Measurements from ENCODE around the gene STPG4. TPM values are rescaled to one million over a fixed set of nuclear protein-coding genes. Genes with fewer than 3 reads are reported as not detected.

The STPG4 gene
- total RNA-seq, 4 donors from 2014 or later, result 0.46 to 1.2 (median 0.63) TPM; not detected in 1

DNA sequence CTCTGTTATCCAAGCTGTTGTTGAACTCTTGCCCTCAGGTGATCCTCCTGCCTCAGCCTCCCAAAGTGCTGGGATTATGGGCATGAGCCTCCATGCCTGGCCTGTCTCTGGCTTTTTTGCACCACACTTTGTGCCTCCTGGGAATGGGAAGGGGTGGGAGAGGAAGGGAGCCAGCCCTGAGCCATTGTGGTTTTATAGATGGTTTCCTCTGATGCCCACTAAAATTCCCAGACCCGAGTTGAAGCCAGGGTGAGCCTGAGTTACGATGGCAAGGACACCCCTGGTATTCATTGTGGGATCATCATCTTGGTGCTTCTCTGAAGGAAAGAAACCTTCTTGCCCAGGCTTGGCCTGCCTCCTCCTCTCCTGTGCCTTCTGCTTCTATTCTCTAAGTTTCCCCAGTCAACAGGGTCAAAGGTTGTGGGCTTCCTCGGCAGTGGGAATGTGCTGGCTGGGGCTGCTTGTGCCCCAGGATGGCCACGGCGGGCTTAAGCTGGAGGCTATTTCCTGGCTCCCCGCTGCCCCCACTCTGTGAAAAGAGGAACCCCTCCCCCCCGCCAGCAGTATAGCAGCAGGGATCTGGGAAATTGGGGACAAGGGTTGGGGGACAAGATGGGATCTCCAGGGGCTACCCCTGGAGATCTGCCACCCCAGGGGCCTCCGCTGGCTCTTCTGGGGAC lies 106.2 kb downstream of the STPG4 start:
- TF ChIP-seq, protein P1, sequence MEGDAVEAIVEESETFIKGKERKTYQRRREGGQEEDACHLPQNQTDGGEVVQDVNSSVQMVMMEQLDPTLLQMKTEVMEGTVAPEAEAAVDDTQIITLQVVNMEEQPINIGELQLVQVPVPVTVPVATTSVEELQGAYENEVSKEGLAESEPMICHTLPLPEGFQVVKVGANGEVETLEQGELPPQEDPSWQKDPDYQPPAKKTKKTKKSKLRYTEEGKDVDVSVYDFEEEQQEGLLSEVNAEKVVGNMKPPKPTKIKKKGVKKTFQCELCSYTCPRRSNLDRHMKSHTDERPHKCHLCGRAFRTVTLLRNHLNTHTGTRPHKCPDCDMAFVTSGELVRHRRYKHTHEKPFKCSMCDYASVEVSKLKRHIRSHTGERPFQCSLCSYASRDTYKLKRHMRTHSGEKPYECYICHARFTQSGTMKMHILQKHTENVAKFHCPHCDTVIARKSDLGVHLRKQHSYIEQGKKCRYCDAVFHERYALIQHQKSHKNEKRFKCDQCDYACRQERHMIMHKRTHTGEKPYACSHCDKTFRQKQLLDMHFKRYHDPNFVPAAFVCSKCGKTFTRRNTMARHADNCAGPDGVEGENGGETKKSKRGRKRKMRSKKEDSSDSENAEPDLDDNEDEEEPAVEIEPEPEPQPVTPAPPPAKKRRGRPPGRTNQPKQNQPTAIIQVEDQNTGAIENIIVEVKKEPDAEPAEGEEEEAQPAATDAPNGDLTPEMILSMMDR (IDR thresholded peaks at IDR 0.05), result no peak
- no peak for ATAC-seq (ENCODE audit: low FRiP score)
- no peak for DNase-seq (ENCODE audit: low spot score)

DNA sequence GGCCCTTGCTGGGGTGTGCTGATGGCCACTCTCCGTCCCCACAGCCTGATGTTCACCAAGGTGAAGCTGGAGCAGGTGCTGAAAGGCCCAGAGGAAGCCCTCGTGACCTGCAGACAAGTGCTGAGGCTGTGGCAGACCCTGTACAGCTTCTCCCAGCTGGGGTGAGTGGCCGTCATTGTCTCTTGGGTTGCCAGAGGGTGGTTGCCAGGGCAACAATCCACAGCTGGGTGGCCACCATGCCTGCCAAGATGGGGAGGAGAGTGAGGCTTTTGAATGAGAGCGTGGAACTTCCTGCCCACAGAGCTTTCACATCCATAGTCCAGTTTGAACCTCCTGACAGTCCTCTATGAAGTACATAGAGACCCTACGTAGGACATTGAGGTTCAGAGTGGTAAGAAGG lies 108.8 kb downstream of the STPG4 start:
- ATAC-seq (ENCODE audit: low FRiP score) (no peak), DNase-seq (ENCODE audit: low spot score) (no peak)
- TF ChIP-seq, protein P1 (IDR thresholded peaks at IDR 0.05), result no peak

DNA sequence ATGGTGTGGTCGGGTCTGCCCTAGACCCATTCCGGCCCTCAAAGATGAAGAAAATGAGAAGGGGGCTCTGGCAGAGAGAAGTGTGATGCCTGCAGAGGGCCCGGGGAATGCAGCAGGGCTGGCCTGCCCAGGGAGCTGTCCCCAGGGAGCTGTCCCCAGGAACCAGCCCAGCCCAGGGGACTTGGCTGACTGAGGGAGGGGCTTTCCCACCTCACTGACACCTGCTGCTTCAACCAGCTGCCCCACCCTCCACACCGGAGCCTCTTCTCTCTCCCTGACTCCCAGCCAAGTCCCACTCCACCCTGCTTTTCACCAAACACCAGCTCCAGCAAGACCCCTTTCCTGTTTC lies 111.2 kb downstream of the STPG4 start:
- no peak for DNase-seq (ENCODE audit: low spot score)
- TF ChIP-seq, protein P1 (IDR thresholded peaks at IDR 0.05), result no peak
- ATAC-seq (ENCODE audit: low FRiP score), result no peak

DNA sequence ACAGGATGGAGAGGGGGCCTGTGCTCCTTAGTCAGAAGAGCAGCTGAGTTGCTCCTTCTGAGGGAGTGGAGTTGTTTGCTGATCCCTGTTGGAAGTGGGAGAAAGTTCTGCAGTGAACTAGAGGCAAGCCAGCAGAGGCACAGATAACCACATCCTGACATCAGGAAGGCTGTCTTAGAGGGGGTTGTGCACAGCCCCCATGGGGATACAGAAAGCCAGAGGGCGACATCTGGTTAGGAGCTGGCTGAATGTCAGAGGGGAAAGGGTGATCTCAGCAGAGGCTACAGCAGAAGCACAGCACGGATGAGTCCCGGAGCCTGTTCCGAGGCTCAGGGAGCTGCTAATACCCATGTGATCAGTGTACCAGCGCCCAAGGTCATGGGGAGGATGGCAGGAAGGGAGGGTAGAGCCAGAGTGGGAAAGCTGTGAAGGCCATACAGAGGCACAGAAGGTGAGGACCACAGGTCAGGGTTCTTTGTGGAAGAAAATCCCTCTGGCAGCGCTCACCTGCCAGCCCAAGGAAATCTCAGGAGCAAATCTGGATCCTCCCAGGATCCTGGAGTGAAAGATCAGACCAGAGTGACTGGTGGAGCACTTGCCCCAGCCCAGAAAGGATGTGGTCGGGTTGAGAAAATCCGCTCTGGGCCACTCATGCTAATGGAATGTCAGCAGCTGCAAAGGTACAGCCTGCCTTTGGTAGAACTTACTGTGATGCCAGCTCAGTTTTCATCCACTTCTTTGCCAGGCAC lies 111.8 kb downstream of the STPG4 start:
- no peak for DNase-seq (ENCODE audit: low spot score)
- TF ChIP-seq, protein P1 (IDR thresholded peaks at IDR 0.05), result no peak
- peak; percentile 80 for ATAC-seq (ENCODE audit: low FRiP score)

DNA sequence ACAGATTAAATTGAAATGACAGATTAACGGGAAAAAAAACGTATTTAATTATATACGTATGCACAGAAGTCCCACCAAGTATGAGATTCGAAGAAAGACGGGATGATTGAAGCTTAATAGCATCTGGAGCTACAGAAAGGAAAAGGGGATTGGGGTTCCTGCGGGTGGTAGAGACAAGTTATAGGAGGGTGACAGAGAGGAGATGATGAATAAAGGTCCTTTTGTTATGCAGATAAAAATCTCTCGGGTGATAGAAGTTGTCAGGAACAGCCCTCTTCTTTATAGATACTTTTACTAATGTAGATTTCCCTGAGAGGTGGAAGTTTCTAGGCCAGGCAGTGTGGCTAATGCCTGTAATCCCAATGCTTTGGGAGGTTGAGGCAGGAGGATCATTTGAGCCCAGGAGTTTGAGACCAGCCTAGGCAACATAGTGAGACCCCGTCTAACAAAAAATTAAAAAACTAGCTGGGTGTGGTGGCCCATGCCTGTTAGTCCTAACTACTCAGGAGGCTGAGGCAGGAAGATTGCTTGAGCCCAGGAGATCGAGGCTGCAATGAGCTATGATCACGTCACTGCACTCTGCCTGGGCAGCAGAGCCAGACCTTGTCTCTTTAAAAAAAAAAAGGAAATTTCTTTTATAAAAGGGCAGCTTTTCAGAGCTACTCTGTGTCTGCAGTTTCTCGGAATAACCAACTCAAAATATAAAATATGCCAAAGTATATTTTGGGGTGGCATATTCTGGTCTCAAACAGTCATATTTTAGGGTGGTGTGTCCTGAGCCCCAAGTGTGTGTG lies 113.0 kb downstream of the STPG4 start:
- TF ChIP-seq, protein P1 (IDR thresholded peaks at IDR 0.05), result no peak
- DNase-seq (ENCODE audit: low spot score) (no peak), ATAC-seq (ENCODE audit: low FRiP score) (no peak)

DNA sequence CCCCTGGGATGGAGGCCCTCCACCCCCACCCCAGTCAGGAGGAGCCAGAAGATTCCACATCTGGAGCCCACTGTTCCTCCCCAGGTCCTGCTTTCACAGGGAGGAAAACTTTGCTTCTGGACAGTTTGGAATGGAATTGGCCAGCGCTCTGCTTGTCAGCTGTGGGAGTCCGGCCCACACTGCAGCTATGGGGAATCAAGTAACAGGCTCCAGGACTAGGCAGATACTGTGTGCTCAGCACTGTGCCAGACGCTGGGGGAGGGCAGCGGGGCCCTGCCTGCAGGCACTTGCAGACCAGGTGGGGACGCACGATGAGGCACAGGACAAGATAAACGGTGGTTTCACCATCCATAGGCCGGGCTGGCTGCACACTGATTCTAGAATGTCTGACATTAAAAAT lies 114.0 kb downstream of the STPG4 start:
- ATAC-seq (ENCODE audit: low FRiP score), result no peak
- TF ChIP-seq, protein P1 (IDR thresholded peaks at IDR 0.05), result no peak

More for the DNA sequence above, 114.0 kb downstream of the STPG4 start:
- DNase-seq (ENCODE audit: low spot score), result no peak

All from omental fat pad (tissue), 4 donors.